Stimulated activated CD8-positive, alpha-beta memory T cell treated with anti-CD3 and anti-CD28 coated beads, Interleukin-15, amount 100 ng/mL, for 48 hours (primary cell): ENCODE data around the gene DCLK1.

Experiments
- DNase-seq, 2 donors: peaks; one replicate each; pipeline ENCODE4 v3.0.0-alpha.2; 2020; ENCODE audit warnings: low read depth in 2 of 2

The DCLK1 gene

DNA sequence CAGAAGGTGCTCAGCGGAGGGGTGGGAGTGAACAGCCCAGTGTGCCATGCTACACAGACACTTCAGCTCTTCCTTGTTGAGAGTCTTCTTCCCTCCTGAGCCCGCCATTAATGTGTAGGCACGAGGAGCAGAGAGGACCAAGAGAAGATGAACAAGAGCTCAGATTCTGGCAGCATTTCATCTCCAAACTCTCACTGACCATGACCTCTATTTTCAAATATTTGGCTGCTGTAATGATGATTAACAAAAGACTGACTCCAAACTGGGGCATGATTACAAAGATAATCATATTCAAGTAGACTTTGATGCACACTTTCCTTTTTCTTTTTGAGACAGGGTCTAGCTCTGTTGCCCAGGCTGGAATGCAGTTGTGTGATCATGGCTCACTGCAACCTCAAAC, 236.5 kb downstream of the DCLK1 start:
- no peak for DNase-seq

DNA sequence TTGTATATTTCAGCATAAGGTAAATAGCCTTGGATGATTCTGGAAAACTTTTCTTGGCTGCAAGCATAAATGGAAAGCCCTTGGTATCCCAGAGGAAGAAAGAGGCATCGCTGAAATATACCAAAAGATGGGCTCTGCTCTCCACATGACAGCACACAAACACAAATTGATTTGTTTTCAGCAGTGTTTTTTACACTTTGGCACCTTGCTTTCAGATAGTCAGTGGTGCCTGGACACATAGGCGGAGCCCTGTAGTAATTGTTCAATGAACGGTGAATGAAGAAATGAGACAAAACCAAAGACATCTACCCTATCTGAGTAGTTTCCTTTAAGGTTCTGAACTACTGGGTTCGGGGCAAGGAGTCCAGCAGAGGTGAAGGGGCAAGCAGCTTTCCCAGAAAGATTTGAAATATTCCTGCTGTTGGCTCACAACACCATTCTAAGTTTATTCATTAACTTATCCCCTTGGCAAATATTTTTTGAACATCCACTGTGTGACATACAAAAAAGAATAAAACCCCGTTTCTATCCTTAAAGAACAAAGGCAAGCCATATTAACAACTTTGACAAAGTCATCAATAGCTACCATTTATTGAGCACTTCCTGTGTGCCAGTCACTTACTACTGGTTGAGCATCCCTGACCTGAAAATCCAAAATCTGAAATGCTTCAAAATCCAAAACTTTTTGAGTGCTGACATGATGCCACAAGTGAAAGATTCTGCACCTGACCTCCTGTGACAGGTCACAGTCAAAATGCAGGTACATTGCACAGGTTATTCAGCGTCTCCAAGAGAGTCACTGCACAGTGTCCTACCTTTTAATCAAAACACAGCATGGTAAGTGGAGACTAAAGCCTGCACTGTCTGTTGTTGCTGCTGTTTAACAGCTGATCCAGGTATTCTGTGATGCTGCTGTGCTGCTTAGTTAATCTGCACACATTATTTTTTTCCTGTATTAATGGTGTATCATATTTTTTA, 238.1 kb downstream of the DCLK1 start:
- DNase-seq, result no peak

DNA sequence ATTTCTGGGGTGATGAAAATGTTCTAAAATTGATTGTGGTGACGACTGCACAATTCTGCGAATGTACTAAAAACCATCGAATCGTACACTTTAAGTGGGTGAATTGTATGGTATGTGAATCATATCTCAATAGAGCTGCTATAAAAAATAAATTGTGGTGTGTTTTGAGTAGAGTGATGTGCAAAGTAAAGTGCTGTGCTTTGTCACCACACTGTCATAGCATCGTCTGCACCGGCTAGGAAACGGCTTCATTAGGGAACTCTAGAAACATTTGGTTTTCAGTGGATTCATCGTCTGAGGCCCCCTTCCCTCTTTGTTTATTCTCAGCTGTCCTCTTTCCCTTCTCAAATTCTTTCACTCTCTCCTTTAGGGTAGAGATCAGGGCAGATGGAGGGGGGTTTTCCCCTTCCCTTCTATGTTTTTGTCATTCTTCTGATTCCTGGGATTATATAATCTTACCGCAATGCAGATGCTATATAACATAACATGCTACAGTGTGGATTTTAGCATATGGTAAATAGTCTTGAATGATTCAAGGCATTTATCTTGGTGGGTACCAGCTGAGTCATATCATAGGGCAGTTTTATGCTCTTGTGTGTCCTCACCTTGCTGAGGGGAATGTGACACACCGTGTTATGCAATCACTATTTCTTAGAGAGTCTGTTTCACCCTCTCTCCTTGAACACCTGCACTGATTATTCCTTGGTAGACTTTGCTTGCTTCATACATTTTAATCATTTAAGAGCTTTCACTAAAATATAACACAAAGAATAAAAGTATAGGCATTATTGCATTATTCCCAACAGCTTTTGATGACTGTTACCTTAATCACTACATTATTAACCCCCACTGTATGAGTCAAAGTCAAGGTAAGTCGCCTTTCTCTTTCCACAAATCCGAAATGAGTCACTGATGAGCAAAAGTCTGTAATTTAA, 239.4 kb downstream of the DCLK1 start:
- DNase-seq, result no peak

DNA sequence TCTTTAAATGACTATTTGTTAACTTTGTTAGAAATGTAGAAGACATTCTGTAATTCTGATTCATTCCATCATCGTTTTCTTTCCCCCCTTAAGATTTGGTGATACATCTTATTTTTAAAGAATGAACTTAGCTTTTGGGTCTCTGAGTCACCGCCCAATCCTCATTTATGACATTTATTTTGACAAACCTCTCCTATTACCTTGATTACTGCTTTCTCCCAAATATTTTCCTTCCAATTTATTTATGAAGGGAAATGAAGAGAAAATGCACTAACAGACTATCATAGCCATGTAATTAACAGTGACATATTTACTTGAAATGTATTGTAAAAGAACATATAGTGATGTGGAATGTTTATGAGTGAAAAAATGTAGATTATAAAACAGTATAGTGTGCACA, 241.6 kb downstream of the DCLK1 start:
- no peak for DNase-seq

DNA sequence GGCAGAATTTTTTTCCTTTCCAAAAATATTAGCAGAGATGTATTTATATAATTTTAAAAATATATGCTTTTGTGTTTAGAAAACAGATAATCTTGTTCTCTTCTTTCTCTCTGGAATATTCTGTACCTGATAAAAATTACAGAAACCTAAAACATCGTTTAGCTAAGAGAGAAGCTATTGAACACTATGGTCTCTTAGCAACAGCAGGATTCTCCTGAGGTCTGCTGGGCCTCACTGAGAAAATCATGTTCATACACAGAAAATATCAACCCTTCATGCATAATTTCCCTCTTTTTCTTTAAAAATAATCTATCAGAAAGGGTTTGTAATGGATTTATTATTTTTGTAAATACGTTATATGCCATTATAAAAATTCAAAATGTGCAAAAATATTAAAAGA, 242.2 kb downstream of the DCLK1 start:
- no peak for DNase-seq

DNA sequence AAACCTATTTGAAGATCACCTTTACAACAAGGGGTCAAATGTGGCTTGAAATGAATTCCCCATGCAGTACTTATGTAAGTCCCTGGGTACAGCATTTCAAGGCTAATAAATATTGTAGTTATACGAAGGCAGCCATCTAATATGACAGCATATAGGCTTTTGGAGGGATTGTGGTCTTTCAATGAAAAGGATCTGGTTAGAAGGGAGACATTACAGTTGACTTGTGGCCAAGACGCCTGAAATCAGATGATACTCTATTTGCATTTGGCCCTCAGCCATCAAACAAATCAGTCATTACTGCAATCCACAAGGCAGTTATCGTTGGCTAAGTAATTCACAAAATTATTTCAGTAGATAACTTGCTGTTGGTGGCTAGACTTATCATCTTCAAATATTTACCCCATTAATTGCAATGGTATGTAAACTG, 242.7 kb downstream of the DCLK1 start:
- no peak for DNase-seq

DNA sequence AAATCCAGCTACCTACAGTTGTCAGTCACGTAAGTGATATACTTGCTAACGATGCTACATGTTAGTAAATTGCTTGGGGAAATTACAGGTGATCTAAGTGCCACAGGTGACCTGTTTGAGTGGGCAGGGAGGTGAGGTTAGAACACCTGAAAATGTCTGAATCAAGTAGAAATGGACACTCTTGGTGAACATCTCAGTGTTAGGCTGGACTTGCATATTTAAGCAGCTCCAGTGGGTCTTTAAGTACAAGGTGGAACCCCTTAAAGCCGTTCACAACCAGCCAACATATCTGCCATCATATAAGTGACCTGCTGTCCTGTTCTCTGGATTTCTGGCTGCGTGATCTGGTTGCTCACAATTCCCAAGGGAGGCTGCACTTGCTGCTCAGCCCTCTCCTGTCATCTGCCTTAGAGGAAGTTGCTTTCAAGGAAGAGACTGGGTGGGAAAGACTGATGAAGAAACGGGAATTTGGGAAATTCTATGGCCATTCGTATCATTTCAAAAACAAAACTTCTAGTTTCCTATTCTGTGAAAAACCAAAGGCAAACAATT, 244.0 kb downstream of the DCLK1 start:
- no peak for DNase-seq

DNA sequence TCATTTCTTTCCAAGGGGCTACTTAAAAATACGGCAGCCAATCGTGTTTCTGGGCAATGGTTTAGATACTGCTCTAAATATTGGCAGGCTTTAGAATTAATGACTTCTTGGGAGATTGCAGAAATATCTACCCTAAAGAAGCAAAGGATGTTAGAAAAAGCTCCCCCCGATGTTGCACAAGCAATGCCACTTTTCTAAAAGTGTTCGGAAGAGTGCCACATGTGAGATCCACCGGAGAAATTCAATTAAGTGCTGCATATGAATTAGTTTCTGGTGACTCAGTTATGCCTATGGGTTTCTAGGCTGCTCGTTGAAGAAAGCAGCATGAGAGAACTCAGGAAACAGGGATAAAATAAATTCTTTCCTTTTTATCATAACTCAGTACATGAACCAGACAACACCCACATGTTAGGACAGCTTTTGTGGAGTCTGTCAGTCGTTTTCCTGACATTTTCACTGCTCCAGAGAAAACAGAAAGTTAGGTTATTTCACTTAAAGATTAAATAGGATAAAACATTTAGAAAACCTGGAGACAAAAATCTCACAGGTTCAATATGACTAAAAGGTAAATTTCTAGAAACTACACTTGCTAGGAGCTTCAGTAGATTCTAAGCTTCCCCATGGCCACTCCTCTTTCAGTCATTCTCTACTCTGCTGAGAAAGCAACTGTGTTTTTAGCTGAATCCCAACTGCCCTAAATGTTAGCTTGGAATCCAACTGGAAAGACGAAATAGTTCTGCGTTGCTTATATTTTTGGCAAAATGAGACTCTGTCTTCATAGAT, 244.7 kb downstream of the DCLK1 start:
- DNase-seq, result no peak

DNA sequence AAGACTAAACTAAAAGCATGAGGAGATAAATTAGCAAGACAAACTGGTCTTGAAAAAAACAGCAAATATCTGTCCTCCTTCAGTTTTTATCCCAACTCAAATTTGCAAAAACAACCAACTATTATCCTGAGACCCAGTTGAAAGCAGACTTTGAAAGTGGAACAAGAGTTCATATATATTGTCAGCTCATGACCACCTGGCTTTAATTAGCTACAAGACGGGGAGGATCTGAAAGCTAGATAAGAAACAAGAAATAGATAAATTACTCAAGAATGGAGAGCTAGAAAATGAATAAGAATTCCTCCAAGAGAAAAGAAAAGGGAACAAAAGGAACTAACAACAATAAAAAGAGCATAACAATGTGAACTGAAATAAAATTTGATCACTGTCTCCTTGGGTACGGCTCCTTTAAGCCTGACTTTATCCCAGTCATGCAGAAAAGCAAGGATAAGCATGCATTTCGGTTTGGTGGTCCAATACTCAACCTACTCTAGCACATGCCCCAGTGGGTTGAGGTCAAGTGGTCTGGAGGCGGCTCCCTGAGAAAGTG, 246.9 kb downstream of the DCLK1 start:
- no peak for DNase-seq

DNA sequence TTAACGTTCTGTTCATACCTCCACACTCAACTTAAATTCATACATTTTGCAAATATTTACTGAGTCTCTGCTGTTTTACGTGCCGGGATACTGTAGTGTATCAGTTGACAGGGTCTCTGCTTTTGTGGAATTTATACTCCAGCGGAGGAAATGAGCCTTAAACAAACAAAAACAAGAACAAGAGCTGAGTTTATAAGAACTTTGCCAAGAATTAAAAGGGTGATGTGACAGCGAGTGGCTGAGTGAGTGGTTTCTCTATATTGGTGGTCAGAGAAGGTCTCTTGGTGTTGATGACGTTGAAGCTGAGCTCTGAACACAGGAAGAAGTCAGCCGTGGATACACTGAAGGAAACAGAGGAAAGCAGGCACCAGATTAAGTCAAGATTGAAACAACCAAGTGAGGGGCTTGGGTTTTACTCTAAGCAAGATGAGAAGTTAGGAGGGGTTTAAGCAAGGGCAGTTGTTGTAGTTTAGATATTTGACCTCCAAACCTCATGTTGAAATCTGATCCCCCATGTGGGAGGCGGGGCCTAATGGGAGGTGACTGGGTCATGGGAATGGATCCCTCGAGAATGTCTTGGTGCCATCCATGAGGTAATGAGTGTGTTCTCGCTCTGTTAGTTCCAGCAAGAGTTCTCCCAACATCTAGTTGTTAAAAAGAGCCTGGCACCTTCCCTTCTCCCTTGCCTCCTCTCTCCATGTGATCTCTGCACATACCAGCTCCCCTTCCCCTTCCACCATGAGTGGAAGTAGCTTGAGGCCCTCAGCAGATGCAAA, 248.3 kb downstream of the DCLK1 start:
- no peak for DNase-seq

DNA sequence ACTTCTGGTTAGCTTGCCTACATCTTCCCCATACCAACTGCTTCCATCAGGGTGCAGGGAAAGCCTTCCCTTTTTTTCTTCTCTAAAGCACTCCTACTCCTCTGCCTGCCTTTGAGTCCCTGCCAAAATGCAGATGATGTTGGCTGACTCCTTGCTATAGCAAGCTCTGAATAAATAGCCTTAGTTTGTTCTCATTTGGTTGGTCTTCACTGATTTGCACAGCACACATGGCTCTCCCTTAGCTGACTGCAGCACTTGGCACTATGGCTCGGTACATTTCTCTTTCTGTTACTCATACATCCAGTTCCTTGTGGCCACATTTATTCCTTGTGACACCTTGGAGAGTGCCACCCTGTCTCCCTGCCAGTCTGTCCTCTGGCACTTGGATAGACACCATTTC, 249.8 kb downstream of the DCLK1 start:
- DNase-seq, result no peak

DNA sequence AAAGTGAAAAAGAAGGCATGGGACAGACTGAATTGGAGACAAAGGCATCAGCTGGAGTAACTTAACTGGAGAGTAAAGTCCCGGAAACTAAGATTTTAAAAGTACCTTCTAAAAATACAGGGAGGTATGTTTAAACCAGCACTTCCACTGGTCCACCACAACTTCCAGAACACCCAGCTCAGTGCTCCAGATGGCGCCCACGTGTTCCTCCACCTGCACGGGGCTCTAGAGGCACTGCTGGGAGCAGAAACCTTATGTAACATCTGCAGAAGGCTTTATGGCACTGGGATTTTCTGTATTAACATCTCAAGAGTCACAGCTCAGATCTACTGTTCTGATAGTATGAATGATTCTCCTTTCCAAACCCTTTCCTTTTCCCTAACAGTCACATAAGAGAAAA, 252.1 kb downstream of the DCLK1 start:
- DNase-seq, result no peak

DNA sequence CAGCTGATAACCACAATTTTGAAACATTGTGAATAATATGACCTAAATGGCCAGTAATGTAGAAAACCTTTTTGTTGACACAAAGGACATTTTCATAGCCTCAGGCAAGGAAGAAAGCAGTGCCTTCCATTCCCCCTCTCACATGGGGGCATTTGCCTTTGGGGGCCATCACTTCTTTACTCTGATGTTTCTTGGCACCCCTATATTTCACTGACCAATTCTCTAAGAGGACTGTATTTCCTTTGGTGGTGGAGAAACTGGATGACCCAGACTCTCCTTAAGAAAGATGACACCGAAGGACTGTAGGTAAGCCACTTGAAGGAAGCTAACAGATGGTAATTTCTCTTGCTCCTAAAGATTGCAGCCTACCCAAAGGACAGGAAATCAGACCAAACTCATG, 254.6 kb downstream of the DCLK1 start:
- DNase-seq, result no peak

DNA sequence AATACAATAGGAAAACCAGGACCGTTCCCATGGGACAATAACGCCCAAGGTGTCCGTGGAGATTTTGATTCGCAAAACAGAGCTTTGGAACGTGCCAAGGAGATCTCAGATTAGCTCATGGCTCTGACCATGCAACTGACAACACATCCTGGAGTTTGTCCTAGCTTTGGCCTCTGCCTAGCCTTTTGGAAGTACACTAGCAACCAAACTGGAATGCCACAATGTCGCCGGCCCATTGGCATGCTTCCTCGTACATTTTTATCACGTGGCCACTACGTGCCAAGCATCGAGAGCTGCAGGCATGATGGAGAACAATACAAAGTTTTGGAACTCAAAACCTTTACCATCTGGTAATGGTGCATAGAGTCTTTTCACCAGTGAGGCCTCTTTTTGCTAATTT, 256.5 kb downstream of the DCLK1 start:
- no peak for DNase-seq

DNA sequence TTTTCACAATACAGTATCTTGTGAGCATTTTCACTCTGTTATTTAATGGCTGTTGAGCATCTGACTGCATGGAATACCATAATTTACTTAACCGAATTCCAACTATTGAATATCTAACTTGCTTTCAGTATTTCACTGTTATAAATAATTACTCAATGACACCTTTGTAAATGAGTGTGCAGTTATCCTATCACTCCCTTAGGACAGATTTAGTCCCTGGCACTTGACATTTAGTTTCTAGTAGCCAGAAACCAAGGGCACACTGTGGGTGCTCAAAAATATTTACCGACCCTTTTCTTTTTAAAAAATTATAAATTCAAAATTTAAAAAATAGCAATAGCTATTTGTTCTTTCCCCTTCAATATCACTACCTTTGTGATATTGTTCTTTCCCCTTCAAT, 258.8 kb downstream of the DCLK1 start:
- DNase-seq, result no peak

DNA sequence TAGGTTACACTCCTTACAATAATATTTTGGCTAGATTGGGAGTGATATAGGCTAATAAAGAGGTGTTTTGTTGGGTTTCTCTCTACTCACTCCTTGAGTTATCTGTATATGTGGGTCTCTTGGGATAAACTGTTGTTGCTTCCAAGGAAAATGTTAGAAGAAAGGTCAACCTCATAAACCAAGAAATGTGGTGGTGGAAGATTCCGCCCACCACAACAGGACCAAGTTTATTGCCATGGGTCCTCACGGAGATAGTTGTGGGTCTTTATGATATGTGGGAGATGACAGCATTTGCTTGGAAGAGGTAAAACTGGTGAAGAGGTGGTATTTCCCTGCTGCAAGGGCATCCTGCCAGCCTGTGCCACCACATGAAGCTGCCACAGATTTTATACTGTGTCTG, 259.6 kb downstream of the DCLK1 start:
- DNase-seq, result no peak

DNA sequence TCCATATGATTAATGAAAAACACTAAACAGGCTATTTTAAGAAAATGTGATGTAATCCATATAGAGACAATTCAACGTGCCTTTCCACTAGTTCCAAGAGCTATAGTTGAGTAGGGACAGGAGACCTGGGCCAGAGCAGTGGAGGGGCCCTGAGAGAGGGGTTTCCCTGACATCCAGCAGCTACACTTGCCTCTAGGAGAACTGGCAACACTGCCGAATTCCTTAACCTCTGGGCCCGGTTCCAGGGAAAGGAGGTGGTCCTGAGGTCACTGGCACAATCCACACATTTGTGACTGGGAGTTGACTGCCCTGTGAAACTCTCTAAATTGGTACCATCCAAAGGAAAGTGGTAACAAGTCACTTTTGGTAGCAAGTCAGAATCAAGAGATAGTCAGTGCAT, 264.4 kb downstream of the DCLK1 start:
- no peak for DNase-seq

DNA sequence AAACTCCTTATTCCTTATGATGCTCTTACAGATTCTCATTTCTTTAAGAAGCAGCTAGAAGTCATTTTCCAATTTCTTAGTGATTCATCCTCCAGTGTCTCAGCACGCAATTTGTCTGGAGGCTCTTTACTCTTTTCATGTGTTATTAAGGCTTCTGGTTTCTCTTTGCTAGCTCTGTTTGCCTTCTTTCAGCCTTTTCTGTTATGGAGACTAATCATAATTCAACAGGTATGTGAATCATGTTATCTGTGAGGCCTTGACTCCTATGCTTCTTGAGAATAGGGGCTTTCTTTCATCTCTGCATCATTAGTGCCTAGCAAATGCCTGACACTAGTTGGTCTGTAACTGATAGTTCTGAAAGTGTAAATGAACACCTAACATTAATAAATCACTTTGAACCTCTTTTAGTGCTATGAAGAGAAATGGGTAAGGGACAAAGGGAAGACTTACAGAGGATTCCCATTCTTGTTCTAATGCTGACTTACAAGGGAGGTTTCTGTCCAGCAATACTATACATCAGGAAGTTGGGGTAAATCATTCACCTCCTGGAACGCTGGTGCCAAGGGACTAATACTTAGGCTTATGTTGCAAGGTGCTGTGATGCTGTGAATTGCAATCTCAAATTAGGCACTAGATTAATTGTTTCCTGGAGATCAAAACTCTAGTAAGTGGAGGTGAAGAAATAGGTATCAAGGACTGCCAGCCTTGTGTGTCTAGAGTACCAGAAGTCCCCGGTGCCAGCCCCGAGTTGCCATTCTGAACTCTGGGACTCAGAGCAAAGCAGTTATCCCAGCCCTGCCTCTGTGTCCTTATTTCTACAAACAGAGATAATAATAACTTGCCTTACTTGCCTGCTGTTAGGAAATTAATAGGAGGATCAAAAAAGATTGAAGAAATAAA, 265.6 kb downstream of the DCLK1 start:
- no peak for DNase-seq

DNA sequence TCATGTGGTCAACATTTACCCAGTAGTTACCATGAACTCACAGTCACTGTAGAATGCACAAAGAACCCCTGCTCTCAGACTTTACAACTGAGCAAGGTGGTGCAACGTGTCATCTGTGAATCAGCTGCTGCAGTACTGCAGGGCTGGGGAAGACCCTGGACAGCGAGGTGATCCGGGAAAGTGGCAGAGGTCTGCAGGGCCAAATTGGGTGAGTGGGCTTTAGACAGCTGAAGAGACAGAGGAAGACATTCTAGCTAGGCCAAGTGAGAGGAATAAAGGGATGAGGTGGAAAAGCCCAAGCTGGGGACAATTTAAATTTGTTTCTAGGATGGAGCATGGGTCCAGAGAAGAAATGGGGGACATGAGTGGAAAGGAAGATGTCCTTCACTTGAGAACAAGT, 270.5 kb downstream of the DCLK1 start:
- DNase-seq, result no peak
